Activated T-cell treated with anti-CD3 and anti-CD28 coated beads, Interleukin-2, amount 50 U/mL, for 1 hour (primary cell): ENCODE data around the gene SNAPC4.
A peak's percentile ranks its signal among the peaks of the same experiment; 100 is the strongest.

Experiments used
- DNase-seq: peaks from one replicate; pipeline ENCODE4 v3.0.0-alpha.2; 2020

Gene SNAPC4

GRCh38 chr9:136400038-136400834 is at the start of gene SNAPC4:
Gene SNAPC4, minus strand, starts transcription at chr9:136400170. Its CDS starts 1,742 bp downstream, at chr9:136398428.
- peak; percentile 88 for DNase-seq

- no peak for DNase-seq
These were observed 48.7 kb upstream of the SNAPC4 start for GRCh38 chr9:136448655-136449054.

GRCh38 chr9:136447173-136447778 is 47.3 kb upstream of the SNAPC4 start:
- no peak for DNase-seq

DNA sequence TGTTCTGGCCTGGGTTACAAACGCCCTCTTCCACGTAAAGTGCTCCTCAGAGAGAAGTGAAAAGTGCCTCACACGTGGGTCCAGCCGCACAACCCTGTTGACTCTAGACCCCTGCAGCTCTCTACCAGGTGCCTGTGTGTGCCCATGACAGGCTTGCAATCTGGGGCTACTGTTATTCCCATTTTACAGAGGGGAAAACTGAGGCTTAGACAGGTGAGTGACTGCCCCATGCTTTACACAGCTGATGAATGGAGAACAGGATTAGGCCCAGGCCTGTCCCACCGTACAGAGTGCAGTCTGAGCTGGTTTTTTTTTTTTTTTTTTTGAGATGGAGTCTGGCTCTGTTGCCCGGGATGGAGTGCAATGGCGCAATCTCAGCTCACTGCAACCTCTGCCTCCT is 45.8 kb upstream of the SNAPC4 start:
- no peak for DNase-seq

GRCh38 chr9:136444102-136444501 is 44.1 kb upstream of the SNAPC4 start:
- DNase-seq: no peak

DNA sequence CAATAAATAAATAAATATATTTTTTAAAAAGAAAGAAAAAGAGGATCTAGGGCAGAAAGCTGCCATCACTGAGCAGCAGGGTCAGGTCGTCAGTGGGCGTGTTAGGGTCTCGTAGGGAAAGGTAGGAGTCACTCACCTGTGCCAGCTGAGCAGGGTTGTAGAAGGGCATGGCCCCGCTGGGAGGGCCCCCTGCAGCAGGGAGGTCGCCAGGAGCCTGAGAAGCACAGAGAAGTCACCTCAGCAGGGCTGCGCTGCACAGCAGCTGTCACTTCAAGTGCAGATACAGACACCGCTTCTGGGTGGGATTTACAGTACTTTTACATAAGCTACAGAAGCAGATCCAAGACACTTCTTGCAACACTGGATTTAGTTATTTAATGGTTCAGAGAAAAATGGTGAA is 43.7 kb upstream of the SNAPC4 start:
- no peak for DNase-seq

GRCh38 chr9:136443087-136443486 is 43.1 kb upstream of the SNAPC4 start:
- no peak for DNase-seq

GRCh38 chr9:136442265-136442664 is 42.3 kb upstream of the SNAPC4 start:
- no peak for DNase-seq

- no peak for DNase-seq
These were observed 41.8 kb upstream of the SNAPC4 start for GRCh38 chr9:136441681-136442245.

- no peak for DNase-seq
These were observed 41.3 kb upstream of the SNAPC4 start for GRCh38 chr9:136441191-136441680.

- DNase-seq: peak; percentile 94
These were observed 39.8 kb upstream of the SNAPC4 start, which contains the start of gene INPP5E for GRCh38 chr9:136439481-136440408. Gene INPP5E, minus strand, starts transcription at chr9:136439845. Its CDS starts 426 bp downstream, at chr9:136439419.

DNA sequence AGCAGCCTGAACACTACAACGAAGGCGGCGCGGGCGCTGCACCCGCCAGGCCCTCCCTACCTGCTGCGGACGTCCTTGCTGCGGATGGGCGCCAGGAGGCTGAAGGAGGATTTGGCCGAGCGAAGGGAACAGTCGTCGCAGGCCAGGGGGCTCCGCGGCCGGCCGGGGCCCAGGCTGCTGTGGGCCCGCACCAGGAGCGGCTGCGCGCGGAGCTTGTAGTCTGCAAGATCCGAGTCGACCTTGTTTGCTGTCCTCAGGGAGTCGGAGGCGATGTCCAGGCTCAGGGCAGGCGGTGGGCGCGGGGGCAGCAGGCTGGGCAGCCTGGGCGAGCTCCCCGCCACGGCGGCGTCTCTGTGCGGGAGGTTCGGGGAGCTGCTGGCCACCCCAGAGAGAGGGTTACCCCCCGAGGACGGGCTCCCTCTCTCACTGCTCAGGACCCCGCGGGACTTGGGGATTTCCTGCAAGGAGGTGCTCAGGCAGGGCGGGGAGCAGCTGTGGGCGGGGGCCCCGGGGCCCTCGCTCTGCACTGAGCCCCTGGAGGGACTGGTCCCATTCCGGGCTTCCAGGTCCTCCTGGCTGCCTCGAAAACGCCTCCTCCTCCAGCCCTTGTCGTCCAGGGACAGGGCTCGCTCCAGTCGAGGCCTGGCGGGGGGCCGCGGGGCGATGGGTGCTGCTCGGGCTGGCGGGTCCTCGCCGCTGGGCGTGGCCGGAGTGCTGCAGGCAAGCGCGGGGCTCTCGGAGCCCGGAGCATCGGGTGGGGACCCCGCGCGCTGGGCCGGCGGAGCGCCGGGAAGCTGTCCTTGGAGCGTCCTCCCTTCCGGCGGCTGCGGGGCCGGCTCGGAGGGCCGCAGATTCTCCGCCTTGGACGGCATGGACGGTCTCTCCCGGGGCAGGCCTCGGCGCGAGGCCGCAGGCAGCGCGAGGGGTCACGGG is 38.8 kb upstream of the SNAPC4 start:
- DNase-seq: peak; percentile 65

DNA sequence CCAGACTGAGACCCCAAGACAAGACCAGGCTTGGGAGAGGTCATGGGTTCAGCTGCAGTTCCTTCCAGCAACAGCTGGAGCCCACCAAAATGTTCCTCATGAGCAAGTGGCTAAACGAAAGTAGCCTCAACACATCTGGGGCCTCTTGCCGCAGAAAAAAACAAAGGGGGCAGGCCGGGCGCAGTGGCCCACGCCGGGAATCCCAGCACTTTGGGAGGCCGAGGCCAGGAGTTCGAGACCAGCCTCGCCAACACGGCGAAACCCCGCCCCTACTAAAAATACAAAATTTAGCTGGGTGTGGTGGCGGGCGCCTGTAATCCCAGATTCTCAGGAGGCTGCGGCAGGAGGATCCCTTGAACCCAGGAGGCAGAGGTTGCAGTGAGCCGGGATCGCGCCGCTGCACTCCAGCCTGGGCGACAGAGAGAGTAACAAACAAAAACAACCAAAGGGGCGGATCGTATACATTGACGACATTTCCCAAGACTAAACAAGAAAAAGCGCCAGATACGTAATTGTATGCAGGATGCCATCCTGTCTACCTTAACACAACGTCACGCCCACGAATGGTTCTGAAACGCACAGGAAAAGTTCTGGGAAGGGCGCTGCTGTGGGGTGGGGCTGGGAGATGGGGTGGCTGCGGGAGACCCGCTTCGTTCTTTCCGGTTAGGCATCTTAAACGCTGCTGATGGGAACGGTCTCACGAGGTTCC is 38.0 kb upstream of the SNAPC4 start:
- DNase-seq: no peak

DNA sequence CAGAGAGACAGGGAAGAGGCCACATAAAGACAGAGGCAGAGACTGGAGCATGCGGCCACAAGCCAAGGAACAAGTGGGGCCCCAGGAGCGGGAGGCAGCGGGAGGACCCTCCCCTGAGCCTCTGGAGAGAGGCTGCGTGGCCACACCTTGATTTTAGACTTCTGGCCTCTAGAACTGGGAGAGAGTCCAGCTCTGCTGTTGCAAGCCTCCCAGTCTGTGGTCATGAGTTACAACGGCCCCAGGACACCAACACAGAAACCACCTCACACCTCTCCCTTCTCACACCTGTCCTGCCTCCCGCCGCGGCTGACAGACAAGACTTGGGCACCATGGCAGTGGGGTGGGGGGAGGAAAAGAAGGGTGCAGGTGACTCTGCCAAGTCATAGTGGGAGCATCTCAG is 37.5 kb upstream of the SNAPC4 start:
- no peak for DNase-seq

DNA sequence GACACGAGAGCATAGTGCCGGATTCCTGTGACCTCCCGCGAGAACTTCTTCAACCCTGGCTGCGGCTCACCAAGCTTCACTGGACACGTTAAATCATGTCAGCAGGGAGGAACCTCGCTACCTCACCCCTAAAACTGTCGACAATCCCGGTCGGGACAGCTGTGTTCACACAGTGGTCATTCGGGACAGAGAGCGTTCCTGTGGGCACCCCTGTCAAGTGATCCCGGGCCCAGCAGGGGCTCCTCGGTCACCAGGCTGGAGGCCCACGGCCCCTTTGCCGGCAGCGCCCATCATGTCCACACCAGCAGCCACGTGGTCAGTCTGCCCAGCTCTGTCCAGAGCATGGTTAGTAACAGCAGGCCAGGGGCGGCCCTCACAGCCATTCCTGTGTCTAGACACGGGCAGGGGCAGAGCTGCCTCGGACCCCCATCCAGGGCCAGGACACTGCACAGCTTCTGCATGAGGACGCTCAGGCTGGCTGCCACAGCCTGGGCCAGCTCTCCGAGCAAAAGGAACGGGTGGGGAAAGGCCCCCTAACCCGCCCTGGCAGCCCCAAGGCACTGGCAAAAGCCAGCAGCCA is 36.2 kb upstream of the SNAPC4 start:
- no peak for DNase-seq

GRCh38 chr9:136434580-136435169 is 34.7 kb upstream of the SNAPC4 start:
- DNase-seq: no peak

GRCh38 chr9:136433849-136434579 is 34.0 kb upstream of the SNAPC4 start:
- DNase-seq: no peak

- DNase-seq: no peak
These were observed 33.2 kb upstream of the SNAPC4 start for GRCh38 chr9:136433043-136433715.

- no peak for DNase-seq
These were observed 32.6 kb upstream of the SNAPC4 start for GRCh38 chr9:136432591-136432990.
